Measurements from ENCODE around the gene MRPL14. TPM values are rescaled to one million over a fixed set of nuclear protein-coding genes. Genes with fewer than 3 reads are reported as not detected.
A peak's percentile ranks its signal among the peaks of the same experiment; 100 is the strongest.

The MRPL14 gene
- total RNA-seq, 1 experiment from 2014 or later, result 145 TPM

DNA sequence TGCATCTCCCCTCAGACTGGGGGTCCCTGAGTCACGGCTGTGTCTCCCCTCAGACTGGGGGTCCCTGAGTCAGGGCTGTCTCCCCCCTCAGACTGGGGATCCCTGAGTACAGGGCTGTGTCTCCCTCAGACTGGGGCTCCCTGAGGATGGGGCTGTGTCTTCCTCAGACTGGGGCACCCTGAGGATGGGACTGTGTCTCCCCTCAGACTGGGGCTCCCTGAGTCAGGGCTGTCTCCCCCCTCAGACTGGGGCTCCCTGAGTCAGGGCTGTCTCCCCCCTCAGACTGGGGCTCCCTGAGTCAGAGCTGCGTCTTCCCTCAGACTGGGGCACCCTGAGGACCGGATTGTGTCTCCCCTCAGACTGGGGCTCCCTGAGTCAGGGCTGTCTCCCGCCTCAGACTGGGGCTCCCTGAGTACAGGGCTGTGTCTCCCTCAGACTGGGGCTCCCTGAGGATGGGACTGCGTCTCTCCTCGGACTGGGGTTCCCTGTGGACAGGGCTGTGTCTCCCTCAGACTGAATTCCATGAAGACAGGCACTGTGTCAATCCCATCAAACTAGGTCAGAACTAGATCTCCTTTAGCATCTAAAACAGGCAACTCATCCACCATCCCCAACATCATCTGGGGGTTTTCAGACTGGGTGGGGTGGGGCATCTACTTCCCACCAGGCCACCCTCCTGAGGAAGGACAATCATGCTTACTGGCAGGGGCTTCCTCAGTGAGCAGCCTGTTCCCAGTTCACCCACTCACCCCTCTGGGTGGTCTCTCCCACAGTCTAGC lies 60.7 kb downstream of the MRPL14 start:
- DNase-seq (ENCODE audit: low spot score), result no peak

GRCh38 chr6:44065443-44066140 lies 61.7 kb downstream of the MRPL14 start:
- no peak for DNase-seq (ENCODE audit: low spot score)

GRCh38 chr6:44064948-44065272 lies 62.3 kb downstream of the MRPL14 start:
- DNase-seq (ENCODE audit: low spot score), result no peak

DNA sequence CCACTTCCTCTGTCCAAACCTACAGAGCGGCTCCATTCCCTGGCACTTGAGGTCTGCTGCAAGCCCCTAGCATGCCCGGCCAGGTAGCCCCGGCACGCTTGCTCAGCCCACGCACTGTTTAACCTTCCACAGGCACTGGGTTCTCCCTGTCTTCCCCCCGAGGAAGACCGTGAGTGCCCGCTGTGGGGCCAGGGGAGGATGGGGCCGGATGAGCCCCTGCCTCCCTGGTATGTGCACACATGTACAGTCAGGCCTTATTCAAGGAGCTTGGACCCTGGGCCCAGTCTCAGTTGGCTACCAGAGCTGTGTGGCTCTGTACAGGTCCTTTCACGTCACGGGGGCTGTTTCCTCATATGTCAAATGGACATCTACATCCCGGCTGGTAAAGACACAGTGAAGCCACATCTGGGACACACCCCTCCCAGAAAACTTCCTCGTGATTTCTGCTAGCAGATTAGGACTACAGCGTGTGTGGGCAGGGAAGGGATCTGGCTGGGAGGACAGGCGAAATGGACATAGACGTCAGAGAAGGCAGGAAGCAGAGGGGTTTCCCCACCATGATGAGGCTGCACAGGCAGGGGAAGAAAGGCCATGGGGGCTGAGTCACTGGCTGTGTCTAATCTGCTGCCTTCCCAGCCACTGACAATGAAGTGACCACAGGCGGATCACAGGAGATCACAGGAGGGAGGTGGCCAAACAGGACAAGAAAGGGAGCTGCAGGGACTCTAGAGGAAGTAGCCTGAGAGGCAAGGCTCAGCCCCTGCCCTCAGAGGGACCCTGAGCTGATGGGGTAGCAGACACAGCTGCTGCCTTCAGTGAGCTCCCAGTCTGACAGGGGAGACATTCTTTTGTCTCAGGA lies 62.9 kb downstream of the MRPL14 start:
- peak; percentile 92 for DNase-seq (ENCODE audit: low spot score)

DNA sequence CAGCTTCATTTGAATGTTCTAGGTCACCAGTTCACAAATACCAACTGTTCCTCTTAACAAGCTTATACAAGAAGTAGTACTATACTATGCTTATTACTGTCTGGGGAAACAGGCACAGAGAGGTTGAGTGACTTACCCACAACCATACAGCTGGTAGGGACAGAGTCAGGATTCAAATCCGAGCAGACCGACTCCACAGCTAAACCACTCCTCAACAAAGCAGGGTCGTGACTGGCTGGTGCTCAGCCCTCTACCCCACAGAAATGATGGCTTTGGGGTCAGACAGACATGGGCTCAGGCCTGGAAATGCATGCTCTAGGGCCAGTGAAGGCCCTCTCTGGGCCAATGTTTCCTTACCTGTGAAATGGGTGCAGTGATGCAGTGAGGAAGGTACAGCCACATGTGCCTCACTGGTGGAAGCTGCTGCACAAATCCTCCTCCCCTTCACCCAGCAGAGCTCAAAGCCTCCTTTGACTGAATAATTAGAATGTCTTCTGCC lies 63.6 kb downstream of the MRPL14 start:
- DNase-seq (ENCODE audit: low spot score), result no peak

Other genes starting within 250 kb of the MRPL14 start
- 15.8 and 28.6 TPM in 2 replicates for gene TMEM63B, start 102 bp upstream of the MRPL14 start, total RNA-seq (2014; rRNA removed; shearing (Covaris generic))
- not detected in 2 replicates for gene CAPN11, start 31.4 kb upstream of the MRPL14 start, total RNA-seq (2014; rRNA removed; shearing (Covaris generic))
- not detected in 2 replicates for gene MYMX, start 89.5 kb upstream of the MRPL14 start, total RNA-seq (2014; rRNA removed; shearing (Covaris generic))
- 17.3 and 33.8 TPM in 2 replicates for gene SLC29A1, start 96.1 kb upstream of the MRPL14 start, total RNA-seq (2014; rRNA removed; shearing (Covaris generic))
- gene HSP90AB1, start 119.6 kb upstream of the MRPL14 start, total RNA-seq (2014; rRNA removed; shearing (Covaris generic)), result 2,045 and 2,316 TPM in 2 replicates
- gene SLC35B2, start 130.1 kb upstream of the MRPL14 start, total RNA-seq (2014; rRNA removed; shearing (Covaris generic)), result 177 and 195 TPM in 2 replicates
- gene NFKBIE, start 138.1 kb upstream of the MRPL14 start, total RNA-seq (2014; rRNA removed; shearing (Covaris generic)), result 11.2 and 12.4 TPM in 2 replicates
- 0.37 TPM in 1 of 2 replicates, not detected in the other for gene TMEM151B, start 143.0 kb upstream of the MRPL14 start, total RNA-seq (2014; rRNA removed; shearing (Covaris generic))
- 9.5 and 14.0 TPM in 2 replicates for gene AARS2, start 185.9 kb upstream of the MRPL14 start, total RNA-seq (2014; rRNA removed; shearing (Covaris generic))
- not detected in 2 replicates for gene SPATS1, start 215.2 kb upstream of the MRPL14 start, total RNA-seq (2014; rRNA removed; shearing (Covaris generic))